Lung microvascular endothelial cell (primary cell): ENCODE results near the gene ATP4B. TPM values are rescaled to one million over a fixed set of nuclear protein-coding genes. Genes with fewer than 3 reads are reported as not detected.

ENCODE experiments used
- DNase-seq, 2 donors: peaks; one replicate each; pipeline versions ENCODE4 v3.0.0 to v3.0.0-alpha.2; 2010; ENCODE audit warnings: low read depth in 2 of 2
- total RNA-seq: library from RNA; depleted of rRNA; stranded (reverse); fragments of >200 nt; gene quantifications from 2 replicates; pipeline ENCODE4 v1.2.1, GENCODE V29; 2014

Gene ATP4B
- total RNA-seq: not detected in 2 replicates

DNA sequence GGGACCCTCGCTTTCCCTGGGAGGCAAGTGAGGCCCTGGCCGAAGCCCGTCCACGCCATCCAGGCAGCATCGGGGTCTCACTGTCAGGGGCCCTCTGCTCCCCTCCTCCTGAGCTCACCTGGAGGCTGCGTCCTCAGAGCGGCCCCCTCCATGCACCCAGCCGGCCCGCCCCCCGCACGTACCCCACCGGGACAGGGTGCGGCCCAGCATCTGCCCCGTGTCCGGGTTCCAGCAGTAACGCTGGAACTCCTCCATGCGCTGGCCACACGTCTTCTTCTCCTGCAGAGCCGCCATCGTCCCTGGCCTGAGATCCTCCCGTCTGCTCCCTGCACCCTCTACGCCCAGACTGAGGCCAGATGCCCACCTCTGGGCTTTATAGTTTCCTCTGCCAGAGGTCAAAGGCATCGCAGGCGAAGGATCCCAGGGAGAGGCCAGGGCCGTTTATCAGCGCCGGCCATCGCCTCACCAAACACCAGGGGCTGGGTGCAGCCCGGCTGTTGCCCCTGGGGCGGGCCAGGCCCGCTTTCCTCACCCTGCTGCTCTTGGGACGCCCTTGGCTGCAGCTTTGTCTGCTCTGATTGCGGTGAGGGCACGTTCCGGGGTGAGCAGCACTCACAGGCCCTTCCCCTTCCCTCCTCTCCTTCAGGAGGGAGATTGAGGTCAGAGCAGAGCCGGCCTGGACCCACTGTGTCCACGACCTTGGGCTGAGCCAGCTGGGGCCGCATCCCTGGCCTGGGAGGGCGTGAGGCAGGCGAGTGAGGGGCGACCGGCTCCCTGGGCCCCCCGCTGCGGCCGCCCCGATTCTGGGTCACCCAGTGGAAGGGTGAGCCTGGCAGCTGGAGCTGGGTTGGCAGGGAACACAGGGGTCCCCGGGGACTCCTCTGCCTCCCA is at the start of gene ATP4B:
ATP4B (minus strand) TSS at position 348 of the 891 bp plus-strand sequence; CDS start at position 294, 54 bp downstream.
- no peak for DNase-seq

DNA sequence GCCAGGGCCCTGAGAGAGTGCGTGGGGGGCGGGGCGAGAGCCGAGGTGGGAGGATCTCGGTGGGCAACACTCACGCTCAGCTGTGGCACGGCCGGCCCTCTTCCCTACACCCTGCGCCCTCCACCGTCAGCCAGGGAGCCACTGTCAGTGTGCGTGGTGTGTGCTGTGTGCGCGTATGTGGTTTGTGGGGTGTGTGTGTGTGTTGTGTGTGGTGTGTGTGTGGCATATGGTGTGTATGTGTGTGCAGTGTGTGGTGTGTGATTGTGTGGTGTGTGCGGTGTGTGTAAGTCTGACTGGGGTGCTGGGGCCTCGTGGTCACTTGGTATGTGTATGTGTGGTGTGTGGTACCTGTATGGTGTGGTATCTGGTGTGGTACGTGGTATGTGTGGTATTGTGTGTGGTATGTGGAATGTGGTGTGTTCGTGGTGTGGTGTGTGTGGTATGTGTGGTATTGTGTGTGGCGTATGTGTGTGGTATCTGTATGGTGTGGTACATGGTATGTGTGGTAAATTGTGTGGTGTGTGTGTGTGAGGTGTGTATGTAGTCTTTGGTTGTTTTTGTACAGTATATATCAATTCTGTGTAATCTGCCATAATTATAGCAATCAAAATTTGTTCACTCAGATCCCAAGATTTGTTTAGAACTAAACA is 14.1 kb upstream of the ATP4B start:
- DNase-seq: no peak

DNA sequence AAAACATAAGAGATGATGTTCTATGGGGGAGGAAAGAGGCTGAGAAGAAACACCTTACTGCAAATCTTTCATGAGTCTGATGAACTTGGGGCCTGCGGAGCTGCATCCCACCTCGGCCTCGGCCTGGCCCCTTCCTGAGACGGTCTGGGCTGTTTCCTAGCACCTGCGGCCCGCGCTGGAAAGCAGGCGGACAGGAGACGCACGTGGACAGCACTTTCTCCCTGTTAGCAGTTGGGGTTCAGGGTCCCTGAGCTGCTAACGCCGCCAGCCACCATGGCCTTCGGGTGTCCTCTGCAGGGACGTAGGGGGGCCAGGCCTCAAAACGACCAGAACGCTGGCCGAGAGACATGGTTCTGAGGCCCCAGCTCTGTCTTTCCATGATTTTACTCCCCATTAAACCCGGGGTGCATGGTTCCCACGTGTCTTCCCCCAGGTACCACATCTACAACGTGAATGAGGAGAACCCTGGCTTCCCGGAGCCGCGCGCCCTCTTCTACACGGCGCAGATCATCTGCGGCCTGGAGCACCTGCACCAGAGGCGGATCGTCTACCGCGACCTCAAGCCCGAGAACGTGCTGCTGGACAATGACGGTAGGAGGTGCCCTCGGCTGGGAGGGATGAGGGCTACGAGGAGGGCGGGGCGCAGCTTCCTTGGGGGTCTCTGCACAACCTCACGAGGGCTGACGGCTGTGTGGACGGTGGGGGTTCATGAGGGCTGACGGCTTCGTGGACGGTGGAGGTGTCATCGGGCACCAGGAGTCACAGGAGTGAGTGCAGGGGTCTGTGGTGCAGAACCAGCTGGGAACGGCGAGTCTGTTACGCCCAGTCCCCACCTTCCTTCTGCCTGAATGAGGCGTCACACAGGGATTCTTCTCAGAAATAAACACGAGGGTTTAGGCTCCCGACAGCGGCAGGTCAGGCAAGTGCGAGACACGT is 13.3 kb upstream of the ATP4B start:
- DNase-seq: no peak

DNA sequence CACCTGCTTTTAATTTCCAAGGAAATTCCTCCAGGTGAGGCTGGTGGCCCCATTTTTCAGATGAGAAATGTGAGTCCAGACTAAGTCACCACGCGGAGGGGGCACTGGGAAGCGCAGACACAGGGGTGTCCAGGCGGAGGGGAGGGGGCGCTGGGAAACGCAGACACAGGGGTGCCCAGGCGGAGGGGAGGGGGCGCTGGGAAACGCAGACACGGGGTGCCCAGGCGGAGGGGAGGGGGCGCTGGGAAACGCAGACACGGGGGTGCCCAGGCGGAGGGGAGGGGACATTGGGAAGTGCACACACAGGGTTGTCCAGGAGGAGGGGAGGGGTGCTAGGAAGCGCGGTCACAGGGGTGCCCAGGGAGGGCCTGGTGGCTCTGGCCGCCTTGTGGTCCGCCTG is 12.5 kb upstream of the ATP4B start:
- no peak for DNase-seq

DNA sequence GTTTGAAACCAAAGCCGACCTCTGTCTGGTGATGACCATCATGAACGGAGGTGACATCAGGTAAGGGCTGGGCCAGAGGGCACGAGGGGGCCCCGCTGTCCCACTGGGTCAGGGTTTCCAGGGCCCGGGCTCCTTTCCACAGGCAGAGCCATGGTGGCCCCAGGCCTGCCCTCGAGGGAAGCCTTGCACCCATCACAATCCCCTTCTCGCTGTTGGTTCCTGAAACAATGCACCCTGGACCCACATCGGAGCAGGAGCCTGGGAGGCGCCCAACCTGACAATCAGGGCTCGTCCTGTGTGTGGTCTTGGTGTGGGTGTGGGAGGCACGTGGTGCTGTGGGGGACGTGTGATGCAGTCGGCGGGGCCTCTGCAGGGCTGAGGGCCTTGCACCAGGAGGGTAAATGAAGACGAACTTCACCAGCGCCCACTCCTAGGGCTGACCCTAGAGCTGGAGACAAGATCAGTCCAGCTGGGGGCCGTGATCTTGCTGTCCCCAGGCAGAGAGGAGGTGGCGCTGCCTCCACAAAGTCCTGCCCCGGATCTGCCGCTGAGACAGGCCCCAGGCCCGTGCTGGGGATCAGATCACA is 11.8 kb upstream of the ATP4B start:
- DNase-seq: no peak

DNA sequence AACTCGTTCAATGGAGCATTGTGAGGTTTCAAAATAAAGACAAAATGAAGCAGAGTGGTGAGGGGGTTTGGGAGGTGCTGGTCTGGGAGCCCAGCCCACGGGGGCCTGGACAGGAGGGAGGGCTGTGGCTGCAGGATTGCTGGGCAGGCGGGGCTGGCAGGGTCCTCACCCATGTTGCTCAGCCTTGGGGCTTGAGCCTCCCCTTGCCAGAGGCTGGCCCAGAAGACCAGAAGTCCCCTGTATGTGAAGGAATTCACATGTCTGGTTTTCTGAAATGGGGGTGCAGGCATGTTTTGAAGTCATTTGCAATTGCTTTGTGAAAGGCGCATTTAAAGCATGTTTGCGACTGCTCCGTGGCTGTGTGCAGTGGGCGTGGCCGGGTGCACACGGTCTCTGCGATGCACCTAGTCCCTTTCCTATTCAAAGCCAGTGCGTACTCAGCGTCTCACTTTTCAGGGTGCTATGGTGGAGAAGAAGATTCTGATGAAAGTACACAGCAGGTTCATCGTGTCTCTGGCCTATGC is 11.3 kb upstream of the ATP4B start:
- DNase-seq: no peak

DNA sequence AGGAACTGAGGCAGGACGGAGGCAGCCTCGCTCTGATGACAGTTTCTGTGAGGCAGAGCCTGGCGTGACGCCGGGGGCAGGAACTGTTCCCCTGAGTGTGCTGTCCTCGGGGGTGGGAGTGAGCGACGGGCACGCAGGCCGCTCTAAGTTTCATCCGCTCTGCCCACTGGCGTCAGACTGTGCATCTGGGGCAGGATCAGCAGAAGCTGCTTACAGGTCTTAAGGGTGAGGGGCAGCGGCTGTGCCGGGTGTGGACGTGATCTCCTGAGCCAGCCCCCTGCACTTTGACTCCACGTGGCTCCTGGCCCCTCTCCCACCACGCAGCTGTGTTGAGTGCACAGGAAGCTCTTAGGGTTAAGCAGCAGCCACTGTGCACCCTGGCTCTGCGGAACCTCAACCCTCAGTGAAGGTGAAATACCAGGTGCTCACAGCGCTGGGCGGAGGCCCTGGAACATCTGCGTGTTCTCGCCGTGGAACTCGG is 10.5 kb upstream of the ATP4B start:
- DNase-seq: no peak

DNA sequence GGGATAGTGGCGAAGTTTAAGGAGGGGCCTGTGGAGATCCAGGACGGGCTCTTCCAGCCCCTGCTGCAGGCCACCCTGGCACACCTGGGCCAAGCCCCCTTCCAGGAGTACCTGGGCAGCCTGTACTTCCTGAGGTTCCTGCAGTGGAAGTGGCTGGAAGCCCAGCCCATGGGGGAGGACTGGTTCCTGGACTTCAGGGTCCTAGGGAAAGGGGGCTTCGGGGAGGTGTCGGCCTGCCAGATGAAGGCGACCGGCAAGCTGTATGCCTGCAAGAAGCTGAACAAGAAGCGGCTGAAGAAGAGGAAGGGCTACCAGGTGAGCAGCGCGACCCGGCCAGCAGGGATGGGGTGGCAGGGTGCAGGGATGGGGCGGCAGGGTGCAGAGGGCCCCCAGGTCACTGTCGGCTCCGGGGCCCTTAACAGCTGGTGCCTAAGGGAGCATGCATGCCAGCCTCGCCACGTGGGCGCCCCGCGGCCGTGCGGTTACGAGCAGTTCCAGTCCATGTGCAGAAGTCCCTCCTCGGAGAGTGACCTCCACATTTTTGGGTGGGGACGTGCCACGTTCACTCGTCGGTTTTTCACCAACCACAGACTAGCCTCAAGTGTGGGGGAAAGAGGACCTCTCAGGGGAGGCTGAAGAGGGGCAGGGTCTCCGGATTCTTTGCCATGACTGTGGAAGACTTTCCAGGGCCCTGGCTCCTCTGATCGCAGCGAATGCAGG is 9.9 kb upstream of the ATP4B start:
- DNase-seq: no peak

DNA sequence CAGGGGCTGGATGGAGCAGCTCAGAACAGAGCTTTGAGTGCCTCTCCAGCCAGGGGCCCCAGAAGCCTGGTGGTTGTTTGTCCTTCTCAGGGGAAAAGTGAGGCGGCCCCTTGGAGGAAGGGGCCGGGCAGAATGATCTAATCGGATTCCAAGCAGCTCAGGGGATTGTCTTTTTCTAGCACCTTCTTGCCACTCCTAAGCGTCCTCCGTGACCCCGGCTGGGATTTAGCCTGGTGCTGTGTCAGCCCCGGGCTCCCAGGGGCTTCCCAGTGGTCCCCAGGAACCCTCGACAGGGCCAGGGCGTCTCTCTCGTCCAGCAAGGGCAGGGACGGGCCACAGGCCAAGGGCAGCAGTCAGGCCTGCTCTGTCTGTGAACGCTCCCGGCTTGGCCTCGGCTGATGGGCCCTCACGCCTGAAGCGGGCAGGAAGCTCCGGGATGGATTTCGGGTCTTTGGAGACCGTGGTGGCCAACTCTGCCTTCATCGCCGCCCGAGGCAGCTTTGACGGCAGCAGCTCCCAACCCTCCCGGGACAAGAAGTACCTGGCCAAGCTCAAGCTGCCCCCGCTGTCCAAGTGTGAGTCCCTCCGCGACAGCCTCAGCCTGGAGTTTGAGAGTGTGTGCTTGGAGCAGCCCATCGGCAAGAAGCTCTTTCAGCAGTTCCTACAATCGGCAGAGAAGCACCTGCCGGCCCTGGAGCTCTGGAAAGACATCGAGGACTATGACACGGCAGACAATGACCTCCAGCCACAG is 9.1 kb upstream of the ATP4B start, which contains the start of gene GRK1:
GRK1 (plus strand) TSS at position 269 of the 751 bp plus-strand sequence; CDS start at position 437, 168 bp downstream.
- no peak for DNase-seq

DNA sequence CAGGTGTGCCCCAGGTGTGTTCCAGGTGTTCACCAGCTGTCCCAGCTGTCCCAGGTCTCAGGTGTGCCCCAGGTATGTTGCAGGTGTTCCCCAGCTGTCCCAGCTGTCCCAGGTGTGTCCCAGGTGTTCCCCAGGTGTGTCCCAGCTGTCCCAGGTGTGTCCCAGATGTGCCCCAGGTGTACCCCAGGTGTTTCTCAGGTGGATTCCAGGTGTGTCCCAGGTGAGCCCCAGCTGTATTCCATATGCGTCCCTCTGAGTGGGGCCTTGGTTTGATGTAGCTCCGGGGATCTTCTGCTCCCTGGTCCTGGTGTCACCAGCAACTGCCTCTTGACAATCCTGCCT is 8.3 kb upstream of the ATP4B start:
- no peak for DNase-seq

DNA sequence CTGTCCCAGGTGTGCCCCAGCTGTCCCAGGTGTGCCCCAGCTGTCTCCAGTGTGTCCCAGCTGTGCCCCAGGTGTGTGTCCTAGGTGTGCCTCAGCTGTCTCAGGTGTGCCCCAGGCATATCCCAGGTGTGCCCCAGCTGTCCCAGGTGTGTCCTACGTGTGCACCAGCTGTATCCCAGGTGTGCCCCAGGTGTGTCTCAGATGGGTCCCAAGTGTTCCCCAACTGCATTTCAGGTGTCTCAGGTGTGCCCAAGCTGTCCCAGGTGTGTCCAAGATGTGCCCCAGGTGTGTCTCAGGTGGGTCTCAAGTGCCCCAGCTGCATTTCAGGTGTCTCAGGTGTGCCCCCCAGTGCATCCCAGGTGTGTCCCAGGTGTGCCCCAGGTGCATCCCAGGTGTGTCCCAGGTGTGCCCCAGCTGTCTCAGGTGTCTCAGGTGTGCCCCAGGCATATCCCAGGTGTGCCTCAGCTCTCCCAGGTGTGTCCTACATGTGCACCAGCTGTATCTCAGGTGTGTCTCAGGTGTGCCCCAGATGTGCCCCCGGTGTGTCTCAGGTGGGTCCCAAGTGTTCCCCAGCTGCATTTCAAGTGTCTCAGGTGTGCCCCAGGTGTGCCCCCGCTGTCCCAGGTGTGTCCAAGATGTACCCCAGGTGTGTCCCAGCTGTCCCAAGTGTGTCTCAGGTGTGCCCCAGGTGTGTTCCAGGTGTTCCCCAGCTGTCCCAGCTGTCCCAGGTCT is 7.8 kb upstream of the ATP4B start:
- DNase-seq: no peak

DNA sequence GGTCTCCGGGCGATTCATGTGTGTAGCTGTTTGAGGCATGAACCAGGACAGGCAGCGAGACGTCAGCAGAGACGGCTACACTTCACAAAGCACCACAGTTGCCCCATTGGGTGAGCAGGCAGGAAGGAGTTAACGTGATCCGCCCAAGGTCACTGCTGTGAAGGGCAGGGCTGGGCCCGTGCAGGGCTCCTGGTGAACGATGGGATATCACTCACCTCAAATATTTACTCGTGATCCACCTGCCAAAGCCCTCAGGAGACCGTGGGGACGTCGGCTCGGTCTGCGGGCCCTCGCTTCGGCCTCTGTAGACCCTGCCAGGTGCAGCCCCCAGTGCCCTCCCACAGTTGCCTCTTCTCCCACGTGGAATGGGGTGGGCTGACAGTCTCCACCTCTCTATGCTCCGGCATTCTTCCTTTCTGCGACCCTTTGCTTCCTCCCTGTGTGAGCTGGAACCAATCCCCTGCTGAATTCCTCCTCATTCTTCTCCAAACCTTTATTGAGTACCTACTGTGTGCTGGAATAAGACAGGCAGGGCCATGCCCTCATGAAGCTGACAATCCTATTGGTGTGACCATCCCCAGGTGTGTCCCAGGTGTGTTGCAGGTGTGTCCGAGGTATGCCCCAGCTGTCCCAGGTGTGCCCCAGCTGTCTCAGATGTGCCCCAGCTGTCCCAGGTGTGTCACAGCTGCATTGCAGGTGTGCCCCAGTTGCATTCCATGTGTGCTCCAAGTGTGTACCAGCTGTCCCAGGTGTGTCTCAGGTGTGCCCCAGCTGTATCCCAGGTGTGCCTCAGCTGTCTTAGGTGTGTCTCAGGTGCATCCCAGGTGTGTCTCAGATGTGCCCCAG is 7.0 kb upstream of the ATP4B start:
- no peak for DNase-seq

DNA sequence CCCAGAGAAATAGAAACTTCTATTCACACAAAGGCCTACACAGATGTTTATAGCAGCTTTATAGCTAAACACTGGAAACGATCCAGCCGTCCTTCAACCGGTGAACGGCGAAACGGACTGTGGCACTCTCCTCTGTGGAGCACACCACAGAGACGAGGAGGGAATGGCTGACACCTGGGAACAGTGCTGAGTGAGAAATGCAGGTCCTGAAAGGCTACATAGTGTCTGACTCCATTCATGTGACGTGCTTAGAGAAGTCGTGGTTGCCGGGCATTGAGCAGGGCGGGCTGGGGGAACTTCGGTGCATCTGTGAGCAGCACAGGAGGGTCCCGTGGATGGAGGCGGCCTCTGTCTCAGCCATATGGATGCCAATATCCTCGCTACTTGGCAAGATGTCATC is 5.9 kb upstream of the ATP4B start:
- DNase-seq: no peak

DNA sequence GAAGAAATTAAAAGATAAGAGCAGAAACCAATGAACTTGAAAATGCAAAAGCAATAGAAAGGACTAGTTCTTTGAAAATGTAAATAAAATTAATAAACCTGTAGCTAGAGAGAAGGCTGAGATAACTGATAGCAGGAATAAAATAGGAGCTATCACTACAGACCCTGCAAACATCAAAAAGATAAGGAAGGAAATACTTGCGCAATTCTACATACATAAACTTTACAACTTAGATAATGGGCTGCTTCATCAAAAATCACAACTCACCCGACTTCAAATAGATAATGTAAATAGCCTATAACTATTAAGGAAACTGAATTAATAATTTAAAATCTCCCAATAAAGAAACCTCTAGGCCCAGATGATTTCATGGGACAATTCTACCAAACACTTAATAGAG is 3.5 kb upstream of the ATP4B start:
- no peak for DNase-seq

DNA sequence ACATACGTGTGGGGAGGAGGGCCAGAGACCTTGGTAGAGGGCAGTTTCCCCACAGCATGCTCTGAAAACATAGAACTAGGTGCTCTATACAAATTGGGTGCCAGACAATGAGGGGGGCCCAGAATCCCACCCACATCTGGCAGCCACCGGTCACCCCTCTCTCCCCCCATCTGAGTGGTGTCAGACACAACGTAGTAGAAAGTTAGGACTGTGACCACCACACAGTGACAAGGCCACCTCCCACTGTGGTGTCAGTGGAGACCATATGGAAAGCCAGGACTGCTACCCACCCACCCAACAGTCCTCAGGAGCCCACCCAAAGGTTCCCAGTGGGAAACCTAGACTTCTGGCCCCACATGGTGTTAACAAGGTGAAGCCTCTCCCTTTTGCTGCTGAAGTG is 2.1 kb upstream of the ATP4B start:
- DNase-seq: no peak

DNA sequence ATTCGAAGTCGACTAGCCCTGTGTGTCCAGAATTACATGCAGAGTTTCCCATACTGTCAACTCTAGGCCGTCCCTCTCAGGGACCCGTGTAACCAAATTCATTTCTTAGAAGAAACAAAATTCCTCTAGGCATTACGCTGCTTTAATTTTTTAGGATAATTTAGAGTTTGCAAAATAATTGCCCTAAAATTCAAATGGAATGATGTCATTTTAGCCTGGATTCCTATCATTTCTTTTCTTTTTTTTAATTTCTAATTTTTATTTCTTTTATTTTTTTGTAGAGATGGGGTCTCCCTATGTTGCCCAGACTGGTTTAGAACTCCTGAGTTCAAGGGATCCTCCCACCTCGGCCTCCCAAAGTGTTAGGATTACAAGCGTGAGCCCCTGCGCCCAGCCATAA is 1.3 kb upstream of the ATP4B start:
- DNase-seq: no peak

DNA sequence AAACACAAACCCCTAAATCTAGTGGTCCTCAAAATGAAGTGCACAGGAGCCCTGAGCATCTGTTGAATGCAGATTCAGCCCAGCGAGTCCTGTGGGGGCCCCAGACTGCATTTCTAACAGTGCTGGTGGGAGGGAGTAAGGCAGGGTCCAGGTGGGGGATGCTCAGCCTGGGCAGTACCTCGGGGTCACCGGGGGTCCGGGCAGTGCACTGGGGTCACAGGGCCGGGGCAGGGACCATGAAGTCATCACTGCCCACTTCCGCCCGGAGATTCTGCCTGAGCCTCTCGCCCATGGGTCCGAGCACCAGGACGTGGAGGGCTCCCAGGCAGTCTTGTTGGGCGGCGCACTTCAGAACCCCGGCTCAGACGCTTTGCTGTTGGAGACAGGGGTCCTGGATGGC is 838 bp upstream of the ATP4B start:
- DNase-seq: no peak
